ENCODE results near the gene ETFDH. TPM values are rescaled to one million over a fixed set of nuclear protein-coding genes. Genes with fewer than 3 reads are reported as not detected.

Gene ETFDH
- total and polyA plus RNA-seq, 9 of the 15 experiments (the other 6 are each of a cell fraction or from before 2014, with no cell fraction given) = 14.6 to 33.6 (median 25.9) TPM

DNA sequence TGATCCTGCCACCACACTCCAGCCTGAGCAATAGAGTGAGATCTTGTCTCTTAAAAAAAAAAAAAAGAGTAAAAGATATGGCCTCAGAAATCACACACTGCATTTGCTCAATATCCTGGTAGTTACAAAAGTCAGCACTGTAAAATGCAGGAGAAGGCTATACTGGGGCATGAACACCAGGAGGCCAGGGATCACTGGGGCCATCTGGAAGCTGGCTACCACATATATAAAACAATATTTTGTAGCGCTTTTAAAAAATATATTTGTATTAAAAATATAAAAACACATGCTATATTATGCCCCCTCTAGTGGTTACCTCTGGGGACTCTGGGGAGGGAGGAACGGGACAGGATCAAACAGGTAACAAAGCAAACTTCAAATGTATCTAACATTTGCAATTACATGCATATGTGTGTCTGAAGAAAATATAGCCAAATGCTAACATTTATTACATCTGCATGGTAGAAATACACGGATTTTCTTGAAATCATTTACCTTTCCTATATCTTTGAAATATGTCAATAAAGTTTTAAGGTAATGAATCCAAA lies 4.4 kb upstream of the ETFDH start (continued):
- TF ChIP-seq ZNF431 (CRISPR knock-in tag; IDR thresholded peaks at IDR 0.05) (no peak), EHMT2 (IDR thresholded peaks at IDR 0.05) (no peak), ZNF384 (IDR thresholded peaks at IDR 0.05; ENCODE audit: low read depth, low read length) (peak; percentile 80), ARNT (IDR thresholded peaks at IDR 0.05) (no peak), HCFC1 (IDR thresholded peaks at IDR 0.05; ENCODE audit: low read depth, low read length) (0 out of 2 replicates have a peak, but pooled peaks have one; percentile 26), ZNF24 (IDR thresholded peaks at IDR 0.05) (no peak), ZFX (CRISPR knock-in tag; IDR thresholded peaks at IDR 0.05) (no peak), MYBL2 (IDR thresholded peaks at IDR 0.05; ENCODE audit: low read depth) (no peak), MYBL2 (CRISPR knock-in tag; IDR thresholded peaks at IDR 0.05; ENCODE audit: borderline replicate concordance) (no peak), GATAD2A (IDR thresholded peaks at IDR 0.05) (no peak), RAD21 (CRISPR knock-in tag; conservative IDR thresholded peaks at IDR 0.05 in 1 of 2, IDR thresholded peaks at IDR 0.05 in 1 of 2) (peak; percentile 22 to 38; a peak in 3 of 4 replicates), RBM17 (IDR thresholded peaks at IDR 0.05; ENCODE audit: borderline replicate concordance, low read depth, low read length) (no peak)
- TF ChIP-seq, protein P1, sequence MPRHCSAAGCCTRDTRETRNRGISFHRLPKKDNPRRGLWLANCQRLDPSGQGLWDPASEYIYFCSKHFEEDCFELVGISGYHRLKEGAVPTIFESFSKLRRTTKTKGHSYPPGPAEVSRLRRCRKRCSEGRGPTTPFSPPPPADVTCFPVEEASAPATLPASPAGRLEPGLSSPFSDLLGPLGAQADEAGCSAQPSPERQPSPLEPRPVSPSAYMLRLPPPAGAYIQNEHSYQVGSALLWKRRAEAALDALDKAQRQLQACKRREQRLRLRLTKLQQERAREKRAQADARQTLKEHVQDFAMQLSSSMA (CRISPR knock-in tag; IDR thresholded peaks at IDR 0.05) = no peak
- TF ChIP-seq, protein P2, sequence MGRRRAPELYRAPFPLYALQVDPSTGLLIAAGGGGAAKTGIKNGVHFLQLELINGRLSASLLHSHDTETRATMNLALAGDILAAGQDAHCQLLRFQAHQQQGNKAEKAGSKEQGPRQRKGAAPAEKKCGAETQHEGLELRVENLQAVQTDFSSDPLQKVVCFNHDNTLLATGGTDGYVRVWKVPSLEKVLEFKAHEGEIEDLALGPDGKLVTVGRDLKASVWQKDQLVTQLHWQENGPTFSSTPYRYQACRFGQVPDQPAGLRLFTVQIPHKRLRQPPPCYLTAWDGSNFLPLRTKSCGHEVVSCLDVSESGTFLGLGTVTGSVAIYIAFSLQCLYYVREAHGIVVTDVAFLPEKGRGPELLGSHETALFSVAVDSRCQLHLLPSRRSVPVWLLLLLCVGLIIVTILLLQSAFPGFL (CRISPR knock-in tag; IDR thresholded peaks at IDR 0.05) = no peak
- TF ChIP-seq, protein P3, sequence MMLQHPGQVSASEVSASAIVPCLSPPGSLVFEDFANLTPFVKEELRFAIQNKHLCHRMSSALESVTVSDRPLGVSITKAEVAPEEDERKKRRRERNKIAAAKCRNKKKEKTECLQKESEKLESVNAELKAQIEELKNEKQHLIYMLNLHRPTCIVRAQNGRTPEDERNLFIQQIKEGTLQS (IDR thresholded peaks at IDR 0.05) = no peak
- TF ChIP-seq, protein P3 (CRISPR knock-in tag; conservative IDR thresholded peaks at IDR 0.05) = no peak
- TF ChIP-seq, protein P4, sequence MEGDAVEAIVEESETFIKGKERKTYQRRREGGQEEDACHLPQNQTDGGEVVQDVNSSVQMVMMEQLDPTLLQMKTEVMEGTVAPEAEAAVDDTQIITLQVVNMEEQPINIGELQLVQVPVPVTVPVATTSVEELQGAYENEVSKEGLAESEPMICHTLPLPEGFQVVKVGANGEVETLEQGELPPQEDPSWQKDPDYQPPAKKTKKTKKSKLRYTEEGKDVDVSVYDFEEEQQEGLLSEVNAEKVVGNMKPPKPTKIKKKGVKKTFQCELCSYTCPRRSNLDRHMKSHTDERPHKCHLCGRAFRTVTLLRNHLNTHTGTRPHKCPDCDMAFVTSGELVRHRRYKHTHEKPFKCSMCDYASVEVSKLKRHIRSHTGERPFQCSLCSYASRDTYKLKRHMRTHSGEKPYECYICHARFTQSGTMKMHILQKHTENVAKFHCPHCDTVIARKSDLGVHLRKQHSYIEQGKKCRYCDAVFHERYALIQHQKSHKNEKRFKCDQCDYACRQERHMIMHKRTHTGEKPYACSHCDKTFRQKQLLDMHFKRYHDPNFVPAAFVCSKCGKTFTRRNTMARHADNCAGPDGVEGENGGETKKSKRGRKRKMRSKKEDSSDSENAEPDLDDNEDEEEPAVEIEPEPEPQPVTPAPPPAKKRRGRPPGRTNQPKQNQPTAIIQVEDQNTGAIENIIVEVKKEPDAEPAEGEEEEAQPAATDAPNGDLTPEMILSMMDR (IDR thresholded peaks at IDR 0.05 in 2 of 3, conservative IDR thresholded peaks at IDR 0.05 in 1 of 3; ENCODE audit: insufficient read depth in 2 of 3, low read depth in 1 of 3, low read length in 3 of 3) = peak; percentile 67 to 71 (median 67)
- TF ChIP-seq, protein P5, sequence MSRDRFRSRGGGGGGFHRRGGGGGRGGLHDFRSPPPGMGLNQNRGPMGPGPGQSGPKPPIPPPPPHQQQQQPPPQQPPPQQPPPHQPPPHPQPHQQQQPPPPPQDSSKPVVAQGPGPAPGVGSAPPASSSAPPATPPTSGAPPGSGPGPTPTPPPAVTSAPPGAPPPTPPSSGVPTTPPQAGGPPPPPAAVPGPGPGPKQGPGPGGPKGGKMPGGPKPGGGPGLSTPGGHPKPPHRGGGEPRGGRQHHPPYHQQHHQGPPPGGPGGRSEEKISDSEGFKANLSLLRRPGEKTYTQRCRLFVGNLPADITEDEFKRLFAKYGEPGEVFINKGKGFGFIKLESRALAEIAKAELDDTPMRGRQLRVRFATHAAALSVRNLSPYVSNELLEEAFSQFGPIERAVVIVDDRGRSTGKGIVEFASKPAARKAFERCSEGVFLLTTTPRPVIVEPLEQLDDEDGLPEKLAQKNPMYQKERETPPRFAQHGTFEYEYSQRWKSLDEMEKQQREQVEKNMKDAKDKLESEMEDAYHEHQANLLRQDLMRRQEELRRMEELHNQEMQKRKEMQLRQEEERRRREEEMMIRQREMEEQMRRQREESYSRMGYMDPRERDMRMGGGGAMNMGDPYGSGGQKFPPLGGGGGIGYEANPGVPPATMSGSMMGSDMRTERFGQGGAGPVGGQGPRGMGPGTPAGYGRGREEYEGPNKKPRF (IDR thresholded peaks at IDR 0.05; ENCODE audit: low read depth, low read length) = no peak
- TF ChIP-seq, protein P6, sequence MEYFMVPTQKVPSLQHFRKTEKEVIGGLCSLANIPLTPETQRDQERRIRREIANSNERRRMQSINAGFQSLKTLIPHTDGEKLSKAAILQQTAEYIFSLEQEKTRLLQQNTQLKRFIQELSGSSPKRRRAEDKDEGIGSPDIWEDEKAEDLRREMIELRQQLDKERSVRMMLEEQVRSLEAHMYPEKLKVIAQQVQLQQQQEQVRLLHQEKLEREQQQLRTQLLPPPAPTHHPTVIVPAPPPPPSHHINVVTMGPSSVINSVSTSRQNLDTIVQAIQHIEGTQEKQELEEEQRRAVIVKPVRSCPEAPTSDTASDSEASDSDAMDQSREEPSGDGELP (CRISPR knock-in tag; IDR thresholded peaks at IDR 0.05; ENCODE audit: borderline replicate concordance) = no peak

All from K562 (cell line).